ENCODE results near the gene HSBP1.

DNA sequence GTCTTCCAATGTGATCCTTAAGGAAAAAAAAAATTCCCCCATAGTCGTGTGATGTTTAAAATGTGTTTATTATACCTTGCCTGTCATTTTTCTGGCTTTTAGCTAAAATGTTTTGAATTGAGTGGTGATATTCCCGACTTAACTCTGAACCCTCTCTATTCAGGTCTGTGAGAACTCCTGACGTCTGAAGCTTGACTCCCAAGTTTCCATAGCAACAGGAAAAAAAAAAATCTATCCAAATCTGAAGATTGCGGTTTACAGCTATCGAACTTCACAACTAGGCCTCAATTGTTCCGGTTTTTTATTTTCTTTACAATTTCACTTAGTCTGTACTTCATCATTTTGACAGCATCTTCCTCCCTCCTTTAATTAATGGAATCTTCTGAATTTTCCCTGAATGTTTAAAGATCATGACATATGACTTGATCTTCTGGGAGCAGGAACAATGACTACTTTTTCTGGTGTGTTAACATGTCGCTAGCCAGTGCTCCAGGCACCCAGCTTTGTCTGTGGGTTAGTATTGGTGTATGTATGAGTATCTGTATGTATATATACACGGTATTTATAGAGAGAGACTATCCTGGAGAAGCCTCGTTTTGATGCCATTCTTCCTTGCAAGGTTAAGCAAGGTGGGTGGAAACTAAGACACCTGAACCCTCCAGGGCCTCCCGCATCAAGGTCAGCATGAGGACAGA lies 12.8 kb upstream of the HSBP1 start:
- TF ChIP-seq, protein P1, sequence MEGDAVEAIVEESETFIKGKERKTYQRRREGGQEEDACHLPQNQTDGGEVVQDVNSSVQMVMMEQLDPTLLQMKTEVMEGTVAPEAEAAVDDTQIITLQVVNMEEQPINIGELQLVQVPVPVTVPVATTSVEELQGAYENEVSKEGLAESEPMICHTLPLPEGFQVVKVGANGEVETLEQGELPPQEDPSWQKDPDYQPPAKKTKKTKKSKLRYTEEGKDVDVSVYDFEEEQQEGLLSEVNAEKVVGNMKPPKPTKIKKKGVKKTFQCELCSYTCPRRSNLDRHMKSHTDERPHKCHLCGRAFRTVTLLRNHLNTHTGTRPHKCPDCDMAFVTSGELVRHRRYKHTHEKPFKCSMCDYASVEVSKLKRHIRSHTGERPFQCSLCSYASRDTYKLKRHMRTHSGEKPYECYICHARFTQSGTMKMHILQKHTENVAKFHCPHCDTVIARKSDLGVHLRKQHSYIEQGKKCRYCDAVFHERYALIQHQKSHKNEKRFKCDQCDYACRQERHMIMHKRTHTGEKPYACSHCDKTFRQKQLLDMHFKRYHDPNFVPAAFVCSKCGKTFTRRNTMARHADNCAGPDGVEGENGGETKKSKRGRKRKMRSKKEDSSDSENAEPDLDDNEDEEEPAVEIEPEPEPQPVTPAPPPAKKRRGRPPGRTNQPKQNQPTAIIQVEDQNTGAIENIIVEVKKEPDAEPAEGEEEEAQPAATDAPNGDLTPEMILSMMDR (conservative IDR thresholded peaks at IDR 0.05; ENCODE audit: low read length) = no peak
- TF ChIP-seq EZH2phosphoT487 (IDR thresholded peaks at IDR 0.05; ENCODE audit: borderline replicate concordance) = no peak
